Liver (tissue), 9 donors: ENCODE measurements around the gene UMAD1. TPM values are rescaled to one million over a fixed set of nuclear protein-coding genes. Genes with fewer than 3 reads are reported as not detected.

Source experiments
- DNase-seq: peaks from one replicate; pipeline ENCODE4 v3.0.0-alpha.2; 2017; ENCODE audit warnings: low spot score
- H3K27ac ChIP-seq, 2 donors: one replicate each; pipeline ENCODE4 v1.7.0; 2013; ENCODE audit warnings: inconsistent platforms in 2 of 2, low read length in 2 of 2, control low read depth in 1 of 2, low read depth in 1 of 2, mild to moderate bottlenecking in 1 of 2
- H3K27me3 ChIP-seq, 4 donors: one replicate each; pipeline versions ENCODE4 v1.6.1 to v1.7.0; 2013; ENCODE audit warnings: low read length in 3 of 4, inconsistent platforms in 1 of 4, mild to moderate bottlenecking in 1 of 4, moderate library complexity in 1 of 4; ENCODE audit not compliant: control insufficient read depth in 4 of 4, insufficient read depth in 4 of 4
- H3K36me3 ChIP-seq, 4 donors: one replicate each; pipeline versions ENCODE4 v1.6.1 to v1.7.0; 2013; ENCODE audit warnings: low read length in 3 of 4, mild to moderate bottlenecking in 3 of 4, low read depth in 1 of 4, moderate library complexity in 1 of 4; ENCODE audit not compliant: control insufficient read depth in 4 of 4, insufficient read depth in 3 of 4
- H3K4me1 ChIP-seq, 4 donors: one replicate each; pipeline versions ENCODE4 v1.6.1 to v1.7.0; 2013; ENCODE audit warnings: low read length in 3 of 4, mild to moderate bottlenecking in 3 of 4, moderate library complexity in 1 of 4; ENCODE audit not compliant: control insufficient read depth in 4 of 4, insufficient read depth in 4 of 4
- H3K4me3 ChIP-seq, 3 donors: one replicate each; pipeline versions ENCODE4 v1.6.1 to v1.7.0; 2013; ENCODE audit warnings: low read length in 3 of 3, control low read depth in 1 of 3, low read depth in 1 of 3, mild to moderate bottlenecking in 1 of 3
- H3K9ac ChIP-seq, 2 donors: one replicate each; pipeline ENCODE4 v1.7.0; 2013; ENCODE audit warnings: low read length in 2 of 2, mild to moderate bottlenecking in 2 of 2, moderate library complexity in 2 of 2, control low read depth in 1 of 2, low read depth in 1 of 2
- H3K9me3 ChIP-seq, 4 donors: one replicate each; pipeline versions ENCODE4 v1.6.1 to v1.7.0; 2013; ENCODE audit warnings: low read length in 3 of 4; ENCODE audit not compliant: control insufficient read depth in 4 of 4
- ATF3 ChIP-seq: IDR thresholded peaks from 2 replicates; pipeline ENCODE4 v1.6.1; 2016; ENCODE audit warnings: antibody characterized with exemption
- CTCF ChIP-seq: fragments of 150-350 bp; IDR thresholded peaks from 2 replicates; pipeline ENCODE4 v1.5.1; 2017; ENCODE audit warnings: improper control_type of control experiment, low read depth, low read length; ENCODE audit not compliant: missing input control
- EGR1 ChIP-seq, 2 donors: IDR thresholded peaks; 2 replicates each; pipeline ENCODE4 v1.6.1; 2016 to 2018; ENCODE audit warnings: antibody characterized with exemption in 2 of 2, low read depth in 2 of 2
- FOXA1 ChIP-seq: IDR thresholded peaks from 2 replicates; pipeline ENCODE4 v1.6.1; 2016; ENCODE audit warnings: antibody characterized with exemption
- FOXA2 ChIP-seq: IDR thresholded peaks from 2 replicates; pipeline ENCODE4 v1.6.1; 2016; ENCODE audit warnings: antibody characterized with exemption
- HNF4A ChIP-seq, 2 donors: conservative IDR thresholded peaks; 2 replicates each; pipeline ENCODE4 v1.6.1; 2016; ENCODE audit warnings: antibody characterized with exemption in 2 of 2, mild to moderate bottlenecking in 2 of 2
- HNF4G ChIP-seq: IDR thresholded peaks from 2 replicates; pipeline ENCODE4 v1.6.1; 2016; ENCODE audit warnings: antibody characterized with exemption
- JUND ChIP-seq, 2 donors: IDR thresholded peaks; 2 replicates each; pipeline ENCODE4 v1.6.1; 2016; ENCODE audit warnings: antibody characterized with exemption in 2 of 2
- NR2F2 ChIP-seq: IDR thresholded peaks from 2 replicates; pipeline ENCODE4 v1.6.1; 2016; ENCODE audit warnings: antibody characterized with exemption
- RAD21 ChIP-seq, 2 donors: IDR thresholded peaks; 2 replicates each; pipeline ENCODE4 v1.6.1; 2016; ENCODE audit warnings: antibody characterized with exemption in 2 of 2, mild to moderate bottlenecking in 2 of 2
- RXRA ChIP-seq, 2 donors: IDR thresholded peaks; 2 replicates each; pipeline ENCODE4 v1.6.1; 2017 to 2018; ENCODE audit warnings: antibody characterized with exemption in 2 of 2, mild to moderate bottlenecking in 1 of 2
- TAF1 ChIP-seq: conservative IDR thresholded peaks from 2 replicates; pipeline ENCODE4 v1.6.1; 2016; ENCODE audit warnings: antibody characterized with exemption, mild to moderate bottlenecking
- WGBS: extraction: QIAGEN DNeasy Blood & Tissue Kit; methylation state at CpG from one replicate; pipeline ENCODE4 v1.1.7; 2013; 5-methylcytosine and 5-hydroxymethylcytosine counted together
- polyA plus RNA-seq, 2 donors: library from polyadenylated mRNA; stranded (reverse) in 1 of 2; unstranded in 1 of 2; fragments of 200-250 nt in 1 of 2; fragments of >200 nt in 1 of 2; fragmentation: Nextera tagmentation in 1 of 2; extraction: Ambion mirVana in 1 of 2; gene quantifications; one replicate each; pipeline versions ENCODE4 v1.2.1 to v1.2.3, GENCODE V29; 2013 to 2015
- total RNA-seq, 2 donors: library from RNA; depleted of rRNA; stranded (reverse); fragments of >200 nt; gene quantifications; one replicate each; pipeline ENCODE4 v1.2.3, GENCODE V29; 2014
- TF ChIP-seq, protein P1 (sequence below): IDR thresholded peaks from 2 replicates; pipeline ENCODE4 v1.6.1; 2016; ENCODE audit warnings: antibody characterized with exemption
- TF ChIP-seq, protein P2 (sequence below): IDR thresholded peaks from 2 replicates; pipeline ENCODE4 v1.6.1; 2016; ENCODE audit warnings: antibody characterized with exemption
- donor health status: healthy.
- donor health status: healthy.
- donor health status: healthy.
- donor health status: healthy.
- donor health status: healthy.

Gene UMAD1
- total and polyA plus RNA-seq, 4 donors, result 5.9 to 12.2 (median 7.9) TPM

- no peak overlapping the region for H3K27ac ChIP-seq
- H3K36me3 ChIP-seq, result no peaks in the 10 kb centered on the region
- H3K4me1 ChIP-seq, result peaks cover 0 to 10% (median 4%) of the 10 kb centered on the region in 4 donors
- H3K9me3 ChIP-seq, result no peaks in the 10 kb centered on the region
- WGBS, result 78% methylated on average over 7 of the region's 7 CpGs
- TF ChIP-seq, protein P1, sequence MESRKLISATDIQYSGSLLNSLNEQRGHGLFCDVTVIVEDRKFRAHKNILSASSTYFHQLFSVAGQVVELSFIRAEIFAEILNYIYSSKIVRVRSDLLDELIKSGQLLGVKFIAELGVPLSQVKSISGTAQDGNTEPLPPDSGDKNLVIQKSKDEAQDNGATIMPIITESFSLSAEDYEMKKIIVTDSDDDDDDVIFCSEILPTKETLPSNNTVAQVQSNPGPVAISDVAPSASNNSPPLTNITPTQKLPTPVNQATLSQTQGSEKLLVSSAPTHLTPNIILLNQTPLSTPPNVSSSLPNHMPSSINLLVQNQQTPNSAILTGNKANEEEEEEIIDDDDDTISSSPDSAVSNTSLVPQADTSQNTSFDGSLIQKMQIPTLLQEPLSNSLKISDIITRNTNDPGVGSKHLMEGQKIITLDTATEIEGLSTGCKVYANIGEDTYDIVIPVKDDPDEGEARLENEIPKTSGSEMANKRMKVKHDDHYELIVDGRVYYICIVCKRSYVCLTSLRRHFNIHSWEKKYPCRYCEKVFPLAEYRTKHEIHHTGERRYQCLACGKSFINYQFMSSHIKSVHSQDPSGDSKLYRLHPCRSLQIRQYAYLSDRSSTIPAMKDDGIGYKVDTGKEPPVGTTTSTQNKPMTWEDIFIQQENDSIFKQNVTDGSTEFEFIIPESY, result no peak
- TF ChIP-seq FOXA1 (no peak), ATF3 (no peak), TAF1 (no peak)
- no peak overlapping the region for H3K9ac ChIP-seq
- no peak for DNase-seq
- no peaks in the 10 kb centered on the region for H3K27me3 ChIP-seq
- no peak overlapping the region for H3K4me3 ChIP-seq
These were observed 175.5 kb downstream of the UMAD1 start for GRCh38 chr7:7816084-7816483.

- no peaks in the 10 kb centered on the region for H3K27me3 ChIP-seq
- H3K4me1 ChIP-seq, result peaks cover 0 to 3% (median 1%) of the 10 kb centered on the region in 4 donors
- no peak for DNase-seq
- WGBS, result 78% methylated on average over 7 of the region's 7 CpGs
- TF ChIP-seq CTCF (no peak), EGR1 (IDR thresholded peaks at IDR 0.05; ENCODE audit: low read depth in 2 of 2) (no peak), FOXA1 (no peak)
- no peak overlapping the region for H3K4me3 ChIP-seq
- no peak overlapping the region for H3K27ac ChIP-seq
- no peak overlapping the region for H3K9ac ChIP-seq
- no peaks in the 10 kb centered on the region for H3K36me3 ChIP-seq
- H3K9me3 ChIP-seq, result no peaks in the 10 kb centered on the region
These were observed 176.4 kb downstream of the UMAD1 start for GRCh38 chr7:7816816-7817536.

DNA sequence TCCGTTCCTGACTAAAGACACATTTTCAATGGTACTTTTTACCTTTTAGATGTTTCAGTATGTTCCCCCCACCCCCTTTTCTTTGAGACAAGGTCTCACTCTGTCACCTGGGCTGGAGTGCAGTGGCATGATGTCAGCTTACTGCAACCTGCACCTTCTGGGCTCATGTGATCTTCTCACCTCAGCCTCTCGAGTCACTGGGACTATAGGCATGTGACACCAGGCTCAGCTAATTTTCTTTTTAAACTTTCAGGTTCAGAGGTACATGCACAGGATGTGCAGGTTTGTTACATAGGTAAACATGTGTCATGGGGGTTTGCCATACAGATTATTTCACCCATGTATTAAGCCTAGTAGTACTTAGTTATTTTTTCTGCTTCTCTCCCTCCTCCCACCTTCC, 177.2 kb downstream of the UMAD1 start:
- no peaks in the 10 kb centered on the region for H3K9me3 ChIP-seq
- WGBS, result 94% methylated on average over 2 of the region's 2 CpGs
- no peak overlapping the region for H3K4me3 ChIP-seq
- no peaks in the 10 kb centered on the region for H3K4me1 ChIP-seq
- no peak overlapping the region for H3K9ac ChIP-seq
- no peak overlapping the region for H3K27ac ChIP-seq
- DNase-seq, result no peak
- H3K36me3 ChIP-seq, result no peaks in the 10 kb centered on the region
- no peaks in the 10 kb centered on the region for H3K27me3 ChIP-seq
- TF ChIP-seq, protein P2, sequence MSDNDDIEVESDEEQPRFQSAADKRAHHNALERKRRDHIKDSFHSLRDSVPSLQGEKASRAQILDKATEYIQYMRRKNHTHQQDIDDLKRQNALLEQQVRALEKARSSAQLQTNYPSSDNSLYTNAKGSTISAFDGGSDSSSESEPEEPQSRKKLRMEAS, result no peak
- TF ChIP-seq JUND (IDR thresholded peaks at IDR 0.05) (no peak), RXRA (IDR thresholded peaks at IDR 0.05) (no peak), TAF1 (no peak), HNF4G (no peak), NR2F2 (no peak), EGR1 (IDR thresholded peaks at IDR 0.05; ENCODE audit: low read depth in 2 of 2) (no peak), HNF4A (conservative IDR thresholded peaks at IDR 0.05) (no peak), RAD21 (IDR thresholded peaks at IDR 0.05) (no peak), FOXA2 (no peak), CTCF (no peak)
- TF ChIP-seq, protein P1, result no peak
